OCI-LY7 (cell line): ENCODE data around the gene HSD17B14.

Experiments used
- EZH2phosphoT487 ChIP-seq: fragments of 200-600 bp; sonication (generic); IDR thresholded peaks from 2 replicates; pipeline ENCODE4 v1.6.1; 2018; ENCODE audit warnings: low read depth, borderline replicate concordance, mild to moderate bottlenecking, mixed run types, antibody characterized with exemption, low read length, moderate library complexity, mixed read lengths
- TF ChIP-seq, protein P1 (sequence below): fragments of 200-600 bp; sonication (generic); conservative IDR thresholded peaks from 2 replicates; pipeline ENCODE4 v1.5.1; 2014; ENCODE audit warnings: mild to moderate bottlenecking, antibody characterized with exemption, low read length, moderate library complexity, mixed read lengths

DNA sequence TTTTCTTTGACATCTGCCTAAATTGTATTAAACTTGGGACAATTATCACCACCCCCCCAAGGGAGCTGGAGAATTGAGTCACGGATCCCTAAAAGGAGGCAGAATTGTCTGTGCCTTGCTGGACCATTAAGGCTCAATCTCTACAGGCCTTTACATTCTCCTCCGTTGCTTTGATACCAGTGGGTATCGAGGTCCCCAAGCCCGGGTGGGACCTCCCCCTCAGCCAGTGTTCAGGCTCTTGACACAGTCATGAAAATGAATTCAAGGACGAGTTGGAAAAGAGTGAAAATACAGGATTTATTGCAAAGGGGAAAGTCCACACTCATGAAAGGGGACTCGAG is 41.5 kb upstream of the HSD17B14 start:
- TF ChIP-seq, protein P1, sequence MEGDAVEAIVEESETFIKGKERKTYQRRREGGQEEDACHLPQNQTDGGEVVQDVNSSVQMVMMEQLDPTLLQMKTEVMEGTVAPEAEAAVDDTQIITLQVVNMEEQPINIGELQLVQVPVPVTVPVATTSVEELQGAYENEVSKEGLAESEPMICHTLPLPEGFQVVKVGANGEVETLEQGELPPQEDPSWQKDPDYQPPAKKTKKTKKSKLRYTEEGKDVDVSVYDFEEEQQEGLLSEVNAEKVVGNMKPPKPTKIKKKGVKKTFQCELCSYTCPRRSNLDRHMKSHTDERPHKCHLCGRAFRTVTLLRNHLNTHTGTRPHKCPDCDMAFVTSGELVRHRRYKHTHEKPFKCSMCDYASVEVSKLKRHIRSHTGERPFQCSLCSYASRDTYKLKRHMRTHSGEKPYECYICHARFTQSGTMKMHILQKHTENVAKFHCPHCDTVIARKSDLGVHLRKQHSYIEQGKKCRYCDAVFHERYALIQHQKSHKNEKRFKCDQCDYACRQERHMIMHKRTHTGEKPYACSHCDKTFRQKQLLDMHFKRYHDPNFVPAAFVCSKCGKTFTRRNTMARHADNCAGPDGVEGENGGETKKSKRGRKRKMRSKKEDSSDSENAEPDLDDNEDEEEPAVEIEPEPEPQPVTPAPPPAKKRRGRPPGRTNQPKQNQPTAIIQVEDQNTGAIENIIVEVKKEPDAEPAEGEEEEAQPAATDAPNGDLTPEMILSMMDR = no peak
- no peak for TF ChIP-seq EZH2phosphoT487
